Vagina (tissue), 2 donors: ENCODE data around the gene MYO1G. TPM values are rescaled to one million over a fixed set of nuclear protein-coding genes. Genes with fewer than 3 reads are reported as not detected.

Experiments
- DNase-seq, 2 donors: peaks; one replicate each; pipeline ENCODE4 v3.0.0-alpha.2; 2017; ENCODE audit errors: extremely low spot score in 2 of 2
- H3K27ac ChIP-seq: fragments of 200-600 bp; sonication (generic); one replicate; pipeline ENCODE4 v1.5.1; 2019
- H3K27me3 ChIP-seq: fragments of 200-600 bp; sonication (generic); one replicate; pipeline ENCODE4 v1.5.1; 2019
- H3K36me3 ChIP-seq, 2 donors: fragments of 200-600 bp; sonication (generic); one replicate each; pipeline ENCODE4 v1.5.1; 2017 to 2019
- H3K4me1 ChIP-seq: fragments of 200-600 bp; sonication (generic); one replicate; pipeline ENCODE4 v1.5.1; 2019
- H3K4me3 ChIP-seq, 2 donors: fragments of 200-600 bp; sonication (generic); 1 replicate in 1 of 2; 2 replicates in 1 of 2; pipeline ENCODE4 v1.5.1; 2016 to 2019
- H3K9me3 ChIP-seq: fragments of 200-600 bp; sonication (generic); one replicate; pipeline ENCODE4 v1.5.1; 2019
- CTCF ChIP-seq, 3 experiments: fragments of 450-650 bp in 2 of 3; fragments of 200-600 bp in 1 of 3; sonication (generic) in 1 of 3; IDR thresholded peaks; one replicate each; pipeline ENCODE4 v1.5.1; 2017 to 2019; ENCODE audit warnings: antibody characterized with exemption in 3 of 3, mild to moderate bottlenecking in 2 of 3, moderate library complexity in 2 of 3
- POLR2A ChIP-seq, 2 donors: fragments of 450-650 bp; IDR thresholded peaks; one replicate each; pipeline ENCODE4 v1.6.1; 2017; ENCODE audit warnings: antibody characterized with exemption in 2 of 2, mild to moderate bottlenecking in 2 of 2, moderate library complexity in 2 of 2
- POLR2AphosphoS5 ChIP-seq, 2 donors: sonication (generic); formaldehyde crosslinking; IDR thresholded peaks; one replicate each; pipeline ENCODE4 v1.9.0; 2017; ENCODE audit warnings: antibody characterized with exemption in 2 of 2, mild to moderate bottlenecking in 2 of 2, low read depth in 1 of 2; ENCODE audit not compliant: insufficient read depth in 1 of 2
- intact Hi-C: fragments of 100-400 bp; cut with DNase I; formaldehyde crosslinking; loops from one replicate; pipeline ENCODE4 v1.15.1; 2023
- total RNA-seq: library from RNA; depleted of rRNA; stranded (reverse); fragments of >200 nt; gene quantifications from one replicate; pipeline ENCODE4 v1.2.3, GENCODE V29; 2016

Gene MYO1G
- total RNA-seq, 1 donor from 2014 or later: 5.2 TPM

- DNase-seq: no peak
- Histone ChIP-seq H3K27me3 (no peaks in the 10 kb centered on the region), H3K36me3 (no peaks in the 10 kb centered on the region), H3K27ac (no peak overlapping the region), H3K4me3 (no peak overlapping the region), H3K4me1 (peaks cover 4% of the 10 kb centered on the region), H3K9me3 (no peaks in the 10 kb centered on the region)
- TF ChIP-seq POLR2A (IDR thresholded peaks at IDR 0.05): no peak
- TF ChIP-seq CTCF (IDR thresholded peaks at IDR 0.05): peak; percentile 72 to 78 (median 73)
- TF ChIP-seq POLR2AphosphoS5 (IDR thresholded peaks at IDR 0.05; ENCODE audit: insufficient read depth in 1 of 2, low read depth in 1 of 2): no peak
- intact Hi-C loops: loop anchor here (5.0 kb wide), 1 partner anchor 64 kb away; no protein-coding TSS in a partner anchor
Measured at GRCh38 chr7:44921607-44922350, 57.0 kb downstream of the MYO1G start.

- Histone ChIP-seq H3K27ac (no peak overlapping the region), H3K27me3 (no peaks in the 10 kb centered on the region), H3K9me3 (no peaks in the 10 kb centered on the region), H3K4me1 (peaks cover 4% of the 10 kb centered on the region), H3K36me3 (no peaks in the 10 kb centered on the region), H3K4me3 (no peak overlapping the region)
- intact Hi-C loops: loop anchor here (5.0 kb wide), 1 partner anchor 63 kb away; no protein-coding TSS in a partner anchor
- no peak for TF ChIP-seq CTCF (IDR thresholded peaks at IDR 0.05)
- TF ChIP-seq POLR2A (IDR thresholded peaks at IDR 0.05): no peak
- no peak for TF ChIP-seq POLR2AphosphoS5 (IDR thresholded peaks at IDR 0.05; ENCODE audit: insufficient read depth in 1 of 2, low read depth in 1 of 2)
- DNase-seq: no peak
Measured at GRCh38 chr7:44920119-44920518, 58.7 kb downstream of the MYO1G start.

GRCh38 chr7:44918029-44918428, 60.8 kb downstream of the MYO1G start:
- H3K9me3 ChIP-seq: no peaks in the 10 kb centered on the region
- peaks cover 4% of the 10 kb centered on the region for H3K4me1 ChIP-seq
- no peaks in the 10 kb centered on the region for H3K36me3 ChIP-seq
- H3K27ac ChIP-seq: no peak overlapping the region
- DNase-seq: no peak
- TF ChIP-seq POLR2AphosphoS5 (IDR thresholded peaks at IDR 0.05; ENCODE audit: insufficient read depth in 1 of 2, low read depth in 1 of 2) (no peak), POLR2A (IDR thresholded peaks at IDR 0.05) (no peak), CTCF (IDR thresholded peaks at IDR 0.05) (no peak)
- intact Hi-C loops: no loop called here
- no peak overlapping the region for H3K4me3 ChIP-seq
- no peaks in the 10 kb centered on the region for H3K27me3 ChIP-seq

- DNase-seq: no peak
- Histone ChIP-seq H3K4me1 (peaks cover 7% of the 10 kb centered on the region), H3K27ac (no peak overlapping the region), H3K27me3 (no peaks in the 10 kb centered on the region), H3K4me3 (no peak overlapping the region), H3K36me3 (no peaks in the 10 kb centered on the region), H3K9me3 (no peaks in the 10 kb centered on the region)
- TF ChIP-seq CTCF (IDR thresholded peaks at IDR 0.05) (no peak), POLR2A (IDR thresholded peaks at IDR 0.05) (no peak), POLR2AphosphoS5 (IDR thresholded peaks at IDR 0.05; ENCODE audit: insufficient read depth in 1 of 2, low read depth in 1 of 2) (no peak)
- intact Hi-C loops: no loop called here
Measured at GRCh38 chr7:44917465-44917864, 61.4 kb downstream of the MYO1G start.

- intact Hi-C loops: no loop called here
- H3K4me1 ChIP-seq: peaks cover 6% of the 10 kb centered on the region
- no peaks in the 10 kb centered on the region for H3K36me3 ChIP-seq
- no peak for DNase-seq
- H3K27ac ChIP-seq: no peak overlapping the region
- TF ChIP-seq POLR2AphosphoS5 (IDR thresholded peaks at IDR 0.05; ENCODE audit: insufficient read depth in 1 of 2, low read depth in 1 of 2) (no peak), POLR2A (IDR thresholded peaks at IDR 0.05) (no peak), CTCF (IDR thresholded peaks at IDR 0.05) (no peak)
- no peaks in the 10 kb centered on the region for H3K27me3 ChIP-seq
- no peaks in the 10 kb centered on the region for H3K9me3 ChIP-seq
- no peak overlapping the region for H3K4me3 ChIP-seq
Measured at GRCh38 chr7:44914992-44915607, 63.7 kb downstream of the MYO1G start.
